ENCODE measurements around the gene UBTF.
"Not testable (repeated sequence)": the region's sequence is repeated elsewhere in the genome, so short reads cannot be mapped to it uniquely, and the experiment has no call there.

Gene UBTF

GRCh38 chr17:44241106-44241624 lies 21.7 kb upstream of the UBTF start:
- DNase-seq = no peak

GRCh38 chr17:44237886-44238285 lies 18.4 kb upstream of the UBTF start:
- not testable (repeated sequence) for DNase-seq

GRCh38 chr17:44236444-44236991 lies 17.0 kb upstream of the UBTF start:
- no peak for DNase-seq

- no peak for DNase-seq
Measured at GRCh38 chr17:44235583-44235936, 16.1 kb upstream of the UBTF start.

GRCh38 chr17:44233582-44233981 lies 14.1 kb upstream of the UBTF start:
- DNase-seq = no peak

- no peak for DNase-seq
Measured at GRCh38 chr17:44232061-44232460, 12.6 kb upstream of the UBTF start.

GRCh38 chr17:44230140-44230539 lies 10.7 kb upstream of the UBTF start:
- DNase-seq = no peak

GRCh38 chr17:44229090-44229489 lies 9.6 kb upstream of the UBTF start:
- DNase-seq = no peak

GRCh38 chr17:44223541-44224071 lies 4.1 kb upstream of the UBTF start:
- no peak for DNase-seq

- DNase-seq = peak in 2 of 4 experiments; percentile 15 to 17
Measured at GRCh38 chr17:44222112-44222869, 2.8 kb upstream of the UBTF start.

GRCh38 chr17:44221862-44222111 lies 2.3 kb upstream of the UBTF start:
- no peak for DNase-seq

GRCh38 chr17:44221084-44221861 lies 1.8 kb upstream of the UBTF start:
- DNase-seq = peak in 3 of 4 experiments; percentile 33 to 52 (median 45)

- peak; percentile 42 to 58 (median 50) for DNase-seq
Measured at GRCh38 chr17:44220213-44221083, 973 bp upstream of the UBTF start.

GRCh38 chr17:44219108-44219615 lies 313 bp downstream of the UBTF start:
- DNase-seq = peak; percentile 60 to 71 (median 64)

GRCh38 chr17:44218344-44219107 lies 949 bp downstream of the UBTF start:
- DNase-seq = peak; percentile 60 to 84 (median 74)

GRCh38 chr17:44217738-44218343 lies 1.6 kb downstream of the UBTF start:
- DNase-seq = no peak

- no peak for DNase-seq
Measured at GRCh38 chr17:44216694-44217093, 2.8 kb downstream of the UBTF start.

- DNase-seq = peak in 2 of 4 experiments; percentile 22 to 23
Measured at GRCh38 chr17:44216173-44216572, 3.3 kb downstream of the UBTF start.

- no peak for DNase-seq
Measured at GRCh38 chr17:44214896-44215295, 4.6 kb downstream of the UBTF start.

GRCh38 chr17:44214230-44214494 lies 5.3 kb downstream of the UBTF start:
- no peak for DNase-seq

- DNase-seq = no peak
Measured at GRCh38 chr17:44213403-44214229, 5.9 kb downstream of the UBTF start.

Measured in activated naive CD4-positive, alpha-beta T cell (primary cell).